ENCODE results near the gene KRT40.

DNA sequence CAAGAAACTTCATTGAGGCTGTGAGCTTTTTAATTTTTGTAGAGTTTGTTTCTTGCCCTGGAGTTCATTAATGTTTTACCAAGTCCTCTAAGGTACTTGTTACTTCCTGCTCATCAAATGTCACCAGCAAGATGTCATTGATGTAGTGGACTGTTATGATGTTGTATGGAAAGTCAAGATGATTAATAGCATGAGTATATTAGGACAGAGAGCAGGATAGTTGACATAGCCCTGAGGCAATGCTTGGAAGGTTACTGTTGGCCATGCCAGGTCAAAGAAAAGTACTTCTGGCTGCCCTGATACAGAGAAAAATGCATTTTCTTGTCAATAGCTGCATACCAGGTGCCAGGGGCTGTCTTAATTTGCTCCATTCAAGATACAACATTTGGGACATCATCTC, 36.2 kb upstream of the KRT40 start:
- TF ChIP-seq, protein P1, sequence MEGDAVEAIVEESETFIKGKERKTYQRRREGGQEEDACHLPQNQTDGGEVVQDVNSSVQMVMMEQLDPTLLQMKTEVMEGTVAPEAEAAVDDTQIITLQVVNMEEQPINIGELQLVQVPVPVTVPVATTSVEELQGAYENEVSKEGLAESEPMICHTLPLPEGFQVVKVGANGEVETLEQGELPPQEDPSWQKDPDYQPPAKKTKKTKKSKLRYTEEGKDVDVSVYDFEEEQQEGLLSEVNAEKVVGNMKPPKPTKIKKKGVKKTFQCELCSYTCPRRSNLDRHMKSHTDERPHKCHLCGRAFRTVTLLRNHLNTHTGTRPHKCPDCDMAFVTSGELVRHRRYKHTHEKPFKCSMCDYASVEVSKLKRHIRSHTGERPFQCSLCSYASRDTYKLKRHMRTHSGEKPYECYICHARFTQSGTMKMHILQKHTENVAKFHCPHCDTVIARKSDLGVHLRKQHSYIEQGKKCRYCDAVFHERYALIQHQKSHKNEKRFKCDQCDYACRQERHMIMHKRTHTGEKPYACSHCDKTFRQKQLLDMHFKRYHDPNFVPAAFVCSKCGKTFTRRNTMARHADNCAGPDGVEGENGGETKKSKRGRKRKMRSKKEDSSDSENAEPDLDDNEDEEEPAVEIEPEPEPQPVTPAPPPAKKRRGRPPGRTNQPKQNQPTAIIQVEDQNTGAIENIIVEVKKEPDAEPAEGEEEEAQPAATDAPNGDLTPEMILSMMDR (IDR thresholded peaks at IDR 0.05; ENCODE audit: low read depth, low read length), result no peak
- no peak for TF ChIP-seq POLR2A (IDR thresholded peaks at IDR 0.05; ENCODE audit: extremely low read depth, insufficient read length)
- TF ChIP-seq, protein P2, sequence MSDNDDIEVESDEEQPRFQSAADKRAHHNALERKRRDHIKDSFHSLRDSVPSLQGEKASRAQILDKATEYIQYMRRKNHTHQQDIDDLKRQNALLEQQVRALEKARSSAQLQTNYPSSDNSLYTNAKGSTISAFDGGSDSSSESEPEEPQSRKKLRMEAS (IDR thresholded peaks at IDR 0.05; ENCODE audit: low read depth, low read length), result no peak

Measured in NB4 (cell line).